Endothelial cell of umbilical vein (primary cell): Measurements from ENCODE around the gene KCNJ8. TPM values are rescaled to one million over a fixed set of nuclear protein-coding genes. Genes with fewer than 3 reads are reported as not detected.
"Not testable (repeated sequence)": the region's sequence is repeated elsewhere in the genome, so short reads cannot be mapped to it uniquely, and the experiment has no call there.

Source experiments
- BruUV-seq: library from RNA; stranded (reverse); fragments of 400-500 nt; replicated peaks from 2 replicates; lab custom pipeline; 2021; lab: Mats Ljungman, UMichigan
- CTCF ChIA-PET: fragments of 300-600, 350-600 bp; sonication (Branson Sonifier 250); formaldehyde crosslinking; loops from one replicate; lab custom pipeline; 2021; ENCODE audit warnings: antibody characterized with exemption, inconsistent platforms; lab: Charles Lee
- POLR2A ChIA-PET: fragments of 300-600, 350-600 bp; sonication (Branson Sonifier 250); formaldehyde crosslinking; loops from one replicate; lab custom pipeline; 2021; ENCODE audit warnings: antibody characterized with exemption, inconsistent platforms; lab: Charles Lee
- DNase-seq: peaks from one replicate; pipeline ENCODE4 v3.0.0-alpha.2; 2011; ENCODE audit warnings: low read depth, low spot score
- FAIRE-seq: peaks from 2 replicates; lab custom pipeline; 2011; peaks lifted over from hg19 to GRCh38; lab: Jason Lieb, UNC
- H2AFZ ChIP-seq: 2 replicates; pipeline ENCODE4 v1.6.0; 2012; ENCODE audit warnings: low read depth, low read length, control low read depth, inconsistent platforms
- H3K27ac ChIP-seq: 2 replicates; pipeline ENCODE4 v1.5.1; 2011; ENCODE audit warnings: low read depth, mild to moderate bottlenecking, control low read depth, low read length, moderate library complexity; ENCODE audit not compliant: insufficient read depth
- H3K27me3 ChIP-seq, 2 experiments: 2 replicates each; pipeline versions ENCODE4 v1.6.0 to v1.6.1; 2011; ENCODE audit warnings: low read length in 2 of 2, mixed read lengths in 1 of 2; ENCODE audit not compliant: control insufficient read depth in 2 of 2, insufficient read depth in 2 of 2
- H3K36me3 ChIP-seq, 2 experiments: 2 replicates in 1 of 2; 3 replicates in 1 of 2; pipeline ENCODE4 v1.5.1; 2011; ENCODE audit warnings: low read length in 2 of 2, mild to moderate bottlenecking in 1 of 2, moderate library complexity in 1 of 2; ENCODE audit not compliant: control insufficient read depth in 2 of 2, insufficient read depth in 2 of 2; ENCODE audit errors: extremely low read depth in 1 of 2
- H3K4me1 ChIP-seq: 3 replicates; pipeline ENCODE4 v1.5.1; 2011; ENCODE audit warnings: mild to moderate bottlenecking, low read length; ENCODE audit not compliant: control insufficient read depth, insufficient read depth; ENCODE audit errors: extremely low read depth
- H3K4me2 ChIP-seq: 2 replicates; pipeline ENCODE4 v1.6.1; 2011; ENCODE audit warnings: low read length, control low read depth, mixed read lengths; ENCODE audit not compliant: insufficient read depth
- H3K4me3 ChIP-seq, 3 experiments: fragments of 200-600 bp in 1 of 3; sonication (generic), shearing (Covaris generic) in 1 of 3; replicated peaks in 1 of 3; 2 replicates each; pipeline ENCODE4 v1.5.1; 2011 to 2016; ENCODE audit warnings: control low read depth in 3 of 3, low read length in 3 of 3, mild to moderate bottlenecking in 2 of 3, inconsistent platforms in 1 of 3, low read depth in 1 of 3, moderate library complexity in 1 of 3; ENCODE audit not compliant: insufficient read depth in 1 of 3
- H3K79me2 ChIP-seq: 2 replicates; pipeline ENCODE4 v1.6.0; 2012; ENCODE audit warnings: low read length, inconsistent platforms; ENCODE audit not compliant: control insufficient read depth, insufficient read depth
- H3K9ac ChIP-seq: replicated peaks from 2 replicates; pipeline ENCODE3; 2011; ENCODE audit warnings: low read length, control low read depth; ENCODE audit not compliant: insufficient read depth; ENCODE audit errors: extremely low read depth
- H3K9me1 ChIP-seq: replicated peaks from 3 replicates; pipeline ENCODE4 v1.6.0; 2011; ENCODE audit warnings: mild to moderate bottlenecking, low read length; ENCODE audit not compliant: control insufficient read depth, insufficient read depth; ENCODE audit errors: extremely low read depth
- H3K9me3 ChIP-seq: replicated peaks from 2 replicates; pipeline ENCODE4 v1.5.1; 2012; ENCODE audit warnings: low read length, inconsistent platforms; ENCODE audit not compliant: control insufficient read depth, insufficient read depth
- H4K20me1 ChIP-seq: replicated peaks from 2 replicates; pipeline ENCODE3; 2011; ENCODE audit warnings: mild to moderate bottlenecking, low read length; ENCODE audit not compliant: control insufficient read depth, insufficient read depth; ENCODE audit errors: extremely low read depth
- dilution Hi-C: fragments of 300-500 bp; cut with MboI; formaldehyde crosslinking; loops from one replicate; pipeline ENCODE4 v1.15.0; 2019; ENCODE audit warnings: low sequenced_read_pairs; ENCODE audit not compliant: extremely low pct_ligation_motif_present
- intact Hi-C: fragments of 100-400 bp; cut with micrococcal nuclease; formaldehyde crosslinking; loops from one replicate; pipeline ENCODE4 v1.10.0; 2022
- polyA plus RNA-seq, 4 experiments: library from polyadenylated mRNA; depleted of rRNA in 3 of 4; stranded (reverse) in 3 of 4; unstranded in 1 of 4; fragments of >200 nt; gene quantifications; 2 replicates each; pipeline versions ENCODE4 v1.2.1 to v1.2.3, GENCODE V29; 2011 to 2012; ENCODE audit warnings: missing spikeins in 1 of 4
- total RNA-seq: library from RNA; stranded (reverse); gene quantifications from 2 replicates; pipeline ENCODE4 v1.2.3, GENCODE V29; 2021

The KCNJ8 gene
- total and polyA plus RNA-seq, 2 donors (not counting 3 experiments of a cell fraction or from before 2014, with no cell fraction given) = not detected

GRCh38 chr12:21794807-21795595 lies 20.5 kb upstream of the KCNJ8 start:
- POLR2A ChIA-PET = not testable (repeated sequence)

GRCh38 chr12:21789687-21790086 lies 15.2 kb upstream of the KCNJ8 start:
- H3K9ac ChIP-seq, BruUV-seq, H3K27me3 ChIP-seq, H2AFZ ChIP-seq, H3K27ac ChIP-seq, POLR2A ChIA-PET, CTCF ChIA-PET, FAIRE-seq, DNase-seq, H3K4me1 ChIP-seq, intact Hi-C loops, H3K79me2 ChIP-seq, H3K9me3 ChIP-seq, dilution Hi-C loops, H3K36me3 ChIP-seq, H4K20me1 ChIP-seq, H3K4me3 ChIP-seq, H3K4me2 ChIP-seq, H3K9me1 ChIP-seq: not testable (repeated sequence)

More at GRCh38 chr12:21794807-21795595, 20.5 kb upstream of the KCNJ8 start:
- H3K4me2 ChIP-seq, H4K20me1 ChIP-seq, H3K36me3 ChIP-seq, DNase-seq, FAIRE-seq, H3K9ac ChIP-seq, H3K79me2 ChIP-seq, H3K9me3 ChIP-seq, H2AFZ ChIP-seq, H3K27me3 ChIP-seq, CTCF ChIA-PET, H3K27ac ChIP-seq, H3K4me3 ChIP-seq, BruUV-seq, dilution Hi-C loops, intact Hi-C loops, H3K4me1 ChIP-seq, H3K9me1 ChIP-seq: not testable (repeated sequence)
